Measurements from ENCODE around the gene SERPINA9. TPM values are rescaled to one million over a fixed set of nuclear protein-coding genes. Genes with fewer than 3 reads are reported as not detected.
"Not testable (repeated sequence)": the region's sequence is repeated elsewhere in the genome, so short reads cannot be mapped to it uniquely, and the experiment has no call there.

The SERPINA9 gene
- total RNA-seq, 2 experiments from 2014 or later = not detected

GRCh38 chr14:94483729-94484275, 7.8 kb upstream of the SERPINA9 start:
- Mint-ChIP-seq H3K4me1 (ENCODE audit: low read depth) (no peaks in the 10 kb centered on the region), H3K27me3 (ENCODE audit: low read depth) (peaks cover 6% of the 10 kb centered on the region), H3K9me3 (ENCODE audit: insufficient read depth) (peaks cover 2% of the 10 kb centered on the region), H3K36me3 (ENCODE audit: low read depth) (no peaks in the 10 kb centered on the region), H3K4me3 (no peak overlapping the region), H3K27ac (no peak overlapping the region)
- ATAC-seq = no peak
- ChIA-PET CTCF (no interaction called here), POLR2A (no interaction called here)
- no peak for DNase-seq

- no peak overlapping the region for H3K4me3 Mint-ChIP-seq
- peaks cover 6% of the 10 kb centered on the region for H3K27me3 Mint-ChIP-seq (ENCODE audit: low read depth)
- ATAC-seq (no peak), DNase-seq (no peak)
- H3K9me3 Mint-ChIP-seq (ENCODE audit: insufficient read depth) = peaks cover 4% of the 10 kb centered on the region
- CTCF ChIA-PET = no interaction called here
- H3K27ac Mint-ChIP-seq = no peak overlapping the region
- no peaks in the 10 kb centered on the region for H3K36me3 Mint-ChIP-seq (ENCODE audit: low read depth)
- H3K4me1 Mint-ChIP-seq (ENCODE audit: low read depth) = no peaks in the 10 kb centered on the region
- POLR2A ChIA-PET = no interaction called here
These were observed 7.1 kb upstream of the SERPINA9 start for GRCh38 chr14:94483071-94483451.

- DNase-seq; H3K4me1 Mint-ChIP-seq (ENCODE audit: low read depth); ATAC-seq; H3K27me3 Mint-ChIP-seq (ENCODE audit: low read depth); POLR2A ChIA-PET; H3K9me3 Mint-ChIP-seq (ENCODE audit: insufficient read depth); H3K27ac Mint-ChIP-seq; CTCF ChIA-PET; H3K4me3 Mint-ChIP-seq; H3K36me3 Mint-ChIP-seq (ENCODE audit: low read depth): not testable (repeated sequence)
These were observed 6.4 kb upstream of the SERPINA9 start for GRCh38 chr14:94482132-94483070.

- ATAC-seq = no peak
- no peak for DNase-seq
- Mint-ChIP-seq H3K27ac (no peak overlapping the region), H3K9me3 (ENCODE audit: insufficient read depth) (peaks cover 4% of the 10 kb centered on the region), H3K4me3 (no peak overlapping the region), H3K27me3 (ENCODE audit: low read depth) (peaks cover 6% of the 10 kb centered on the region), H3K36me3 (ENCODE audit: low read depth) (no peaks in the 10 kb centered on the region), H3K4me1 (ENCODE audit: low read depth) (no peaks in the 10 kb centered on the region)
- ChIA-PET POLR2A (no interaction called here), CTCF (no interaction called here)
These were observed 5.6 kb upstream of the SERPINA9 start for GRCh38 chr14:94481468-94482131.

GRCh38 chr14:94480809-94481208, 4.8 kb upstream of the SERPINA9 start:
- peaks cover 4% of the 10 kb centered on the region for H3K9me3 Mint-ChIP-seq (ENCODE audit: insufficient read depth)
- POLR2A ChIA-PET = no interaction called here
- no peak for ATAC-seq

GRCh38 chr14:94478420-94478819, 2.4 kb upstream of the SERPINA9 start:
- no peak overlapping the region for H3K4me3 Mint-ChIP-seq
- no peak for DNase-seq
- H3K9me3 Mint-ChIP-seq (ENCODE audit: insufficient read depth) = peaks cover 4% of the 10 kb centered on the region
- H3K27me3 Mint-ChIP-seq (ENCODE audit: low read depth) = no peaks in the 10 kb centered on the region
- CTCF ChIA-PET = interaction anchor here (3.1 kb wide), 1 partner anchor 8 kb away, joined by 19 read pairs; no protein-coding TSS in a partner anchor
- H3K4me1 Mint-ChIP-seq (ENCODE audit: low read depth) = no peaks in the 10 kb centered on the region
- no peaks in the 10 kb centered on the region for H3K36me3 Mint-ChIP-seq (ENCODE audit: low read depth)
- POLR2A ChIA-PET = no interaction called here
- ATAC-seq = no peak
- no peak overlapping the region for H3K27ac Mint-ChIP-seq

More at GRCh38 chr14:94480809-94481208, 4.8 kb upstream of the SERPINA9 start:
- no peak overlapping the region for H3K27ac Mint-ChIP-seq
- DNase-seq = no peak
- H3K36me3 Mint-ChIP-seq (ENCODE audit: low read depth) = no peaks in the 10 kb centered on the region
- no peaks in the 10 kb centered on the region for H3K4me1 Mint-ChIP-seq (ENCODE audit: low read depth)
- no peak overlapping the region for H3K4me3 Mint-ChIP-seq
- CTCF ChIA-PET = interaction anchor here (1.7 kb wide), 1 partner anchor 47 kb away, joined by 4 read pairs; no protein-coding TSS in a partner anchor
- H3K27me3 Mint-ChIP-seq (ENCODE audit: low read depth) = peaks cover 6% of the 10 kb centered on the region

- DNase-seq = no peak
- peaks cover 4% of the 10 kb centered on the region for H3K9me3 Mint-ChIP-seq (ENCODE audit: insufficient read depth)
- no peaks in the 10 kb centered on the region for H3K27me3 Mint-ChIP-seq (ENCODE audit: low read depth)
- ChIA-PET CTCF (no interaction called here), POLR2A (interaction anchor here (0.6 kb wide), 1 partner anchor 20 kb away, joined by 3 read pairs; no protein-coding TSS in a partner anchor)
- H3K36me3 Mint-ChIP-seq (ENCODE audit: low read depth) = no peaks in the 10 kb centered on the region
- H3K4me1 Mint-ChIP-seq (ENCODE audit: low read depth) = no peaks in the 10 kb centered on the region
- no peak overlapping the region for H3K4me3 Mint-ChIP-seq
- H3K27ac Mint-ChIP-seq = no peak overlapping the region
- no peak for ATAC-seq
These were observed 1.4 kb downstream of the SERPINA9 start for GRCh38 chr14:94474581-94475031.

GRCh38 chr14:94473666-94474410, 2.2 kb downstream of the SERPINA9 start:
- no peaks in the 10 kb centered on the region for H3K4me1 Mint-ChIP-seq (ENCODE audit: low read depth)
- H3K27me3 Mint-ChIP-seq (ENCODE audit: low read depth) = no peaks in the 10 kb centered on the region
- H3K4me3 Mint-ChIP-seq = no peak overlapping the region
- no peak overlapping the region for H3K27ac Mint-ChIP-seq
- POLR2A ChIA-PET = interaction anchor here (0.6 kb wide), 1 partner anchor 19 kb away, joined by 3 read pairs; no protein-coding TSS in a partner anchor
- H3K36me3 Mint-ChIP-seq (ENCODE audit: low read depth) = no peaks in the 10 kb centered on the region
- CTCF ChIA-PET = no interaction called here
- peaks cover 2% of the 10 kb centered on the region for H3K9me3 Mint-ChIP-seq (ENCODE audit: insufficient read depth)
- ATAC-seq (no peak), DNase-seq (no peak)

- no peak overlapping the region for H3K4me3 Mint-ChIP-seq
- DNase-seq = no peak
- no peaks in the 10 kb centered on the region for H3K27me3 Mint-ChIP-seq (ENCODE audit: low read depth)
- ATAC-seq = no peak
- CTCF ChIA-PET = no interaction called here
- no peaks in the 10 kb centered on the region for H3K4me1 Mint-ChIP-seq (ENCODE audit: low read depth)
- no peak overlapping the region for H3K27ac Mint-ChIP-seq
- H3K36me3 Mint-ChIP-seq (ENCODE audit: low read depth) = no peaks in the 10 kb centered on the region
- POLR2A ChIA-PET = no interaction called here
- no peaks in the 10 kb centered on the region for H3K9me3 Mint-ChIP-seq (ENCODE audit: insufficient read depth)
These were observed 3.2 kb downstream of the SERPINA9 start for GRCh38 chr14:94472842-94473241.

- no peaks in the 10 kb centered on the region for H3K27me3 Mint-ChIP-seq (ENCODE audit: low read depth)
- no peaks in the 10 kb centered on the region for H3K9me3 Mint-ChIP-seq (ENCODE audit: insufficient read depth)
- no peaks in the 10 kb centered on the region for H3K36me3 Mint-ChIP-seq (ENCODE audit: low read depth)
- no peak overlapping the region for H3K27ac Mint-ChIP-seq
- H3K4me3 Mint-ChIP-seq = no peak overlapping the region
- H3K4me1 Mint-ChIP-seq (ENCODE audit: low read depth) = no peaks in the 10 kb centered on the region
- ChIA-PET CTCF (no interaction called here), POLR2A (no interaction called here)
- DNase-seq (no peak), ATAC-seq (no peak)
These were observed 5.0 kb downstream of the SERPINA9 start for GRCh38 chr14:94471045-94471444.

GRCh38 chr14:94470311-94470710, 5.7 kb downstream of the SERPINA9 start:
- no peaks in the 10 kb centered on the region for H3K36me3 Mint-ChIP-seq (ENCODE audit: low read depth)
- ATAC-seq = no peak
- H3K4me1 Mint-ChIP-seq (ENCODE audit: low read depth) = no peaks in the 10 kb centered on the region
- POLR2A ChIA-PET = no interaction called here
- H3K4me3 Mint-ChIP-seq = no peak overlapping the region
- no peaks in the 10 kb centered on the region for H3K9me3 Mint-ChIP-seq (ENCODE audit: insufficient read depth)
- DNase-seq = no peak
- no peak overlapping the region for H3K27ac Mint-ChIP-seq
- no peaks in the 10 kb centered on the region for H3K27me3 Mint-ChIP-seq (ENCODE audit: low read depth)
- CTCF ChIA-PET = no interaction called here

Measured in activated CD8-positive, alpha-beta T cell treated with anti-CD3 and anti-CD28 coated beads, Interleukin-2, amount 10 ng/mL, durations not matched to agents 7 days and 5 days (primary cell).